MM.1S (cell line): ENCODE data around the gene OR2L5.

ENCODE experiments used
- DNase-seq: peaks from one replicate; pipeline ENCODE4 v3.0.0-alpha.2; 2015
- H2AFZ ChIP-seq: fragments of 300-600 bp; sonication (generic); 2 replicates; pipeline ENCODE4 v1.6.0; 2016; ENCODE audit warnings: antibody characterized with exemption, low read length
- H3F3A ChIP-seq: fragments of 300-600 bp; sonication (generic); 2 replicates; pipeline ENCODE4 v1.6.1; 2016; ENCODE audit warnings: mild to moderate bottlenecking, antibody characterized with exemption, low read length, moderate library complexity, mixed read lengths; ENCODE audit not compliant: insufficient read depth
- H3K27ac ChIP-seq: fragments of 300-600 bp; sonication (generic); 2 replicates; pipeline ENCODE4 v1.5.1; 2016; ENCODE audit warnings: mild to moderate bottlenecking, low read length
- H3K27me3 ChIP-seq: fragments of 300-600 bp; sonication (generic); replicated peaks from 2 replicates; pipeline ENCODE4 v1.6.0; 2016; ENCODE audit warnings: low read length; ENCODE audit not compliant: insufficient read depth
- H3K36me3 ChIP-seq: fragments of 300-600 bp; sonication (generic); replicated peaks from 2 replicates; pipeline ENCODE4 v1.6.1; 2016; ENCODE audit warnings: mild to moderate bottlenecking, low read length, mixed read lengths; ENCODE audit not compliant: insufficient read depth
- H3K4me1 ChIP-seq: fragments of 300-600 bp; sonication (generic); 2 replicates; pipeline ENCODE4 v1.6.1; 2016; ENCODE audit warnings: low read length, mixed read lengths
- H3K4me2 ChIP-seq: fragments of 300-600 bp; sonication (generic); 2 replicates; pipeline ENCODE4 v1.6.0; 2016; ENCODE audit warnings: low read depth, low read length
- H3K4me3 ChIP-seq: fragments of 300-600 bp; sonication (generic); 2 replicates; pipeline ENCODE4 v1.5.1; 2016; ENCODE audit warnings: low read length, mixed read lengths
- H3K79me2 ChIP-seq: fragments of 300-600 bp; sonication (generic); 2 replicates; pipeline ENCODE4 v1.6.1; 2016; ENCODE audit warnings: mixed run types, low read length, mixed read lengths
- H3K9ac ChIP-seq: fragments of 300-600 bp; sonication (generic); 2 replicates; pipeline ENCODE4 v1.6.1; 2016; ENCODE audit warnings: low read length, mixed read lengths
- H3K9me2 ChIP-seq: fragments of 300-600 bp; sonication (generic); replicated peaks from 2 replicates; pipeline ENCODE4 v1.6.1; 2016; ENCODE audit warnings: mild to moderate bottlenecking, low read length, mixed read lengths; ENCODE audit not compliant: insufficient read depth
- H3K9me3 ChIP-seq: fragments of 300-600 bp; sonication (generic); replicated peaks from 2 replicates; pipeline ENCODE4 v1.6.1; 2016; ENCODE audit warnings: mild to moderate bottlenecking, low read length, mixed read lengths; ENCODE audit not compliant: insufficient read depth
- H4K20me1 ChIP-seq: fragments of 300-600 bp; sonication (generic); 2 replicates; pipeline ENCODE4 v1.6.1; 2016; ENCODE audit warnings: mild to moderate bottlenecking, low read length, moderate library complexity, mixed read lengths; ENCODE audit not compliant: insufficient read depth
- EZH2 ChIP-seq: fragments of 300-600 bp; sonication (generic); optimal IDR thresholded peaks from 2 replicates; pipeline ENCODE3; 2017; ENCODE audit warnings: low read depth, mild to moderate bottlenecking, antibody characterized with exemption, low read length, mixed read lengths
- EZH2phosphoT487 ChIP-seq: fragments of 300-600 bp; sonication (generic); IDR thresholded peaks from 2 replicates; pipeline ENCODE4 v1.6.1; 2018; ENCODE audit warnings: antibody characterized with exemption, low read length
- TF ChIP-seq, protein P1 (sequence below): fragments of 300-600 bp; sonication (generic); IDR thresholded peaks from 2 replicates; pipeline ENCODE4 v1.5.1; 2016; ENCODE audit warnings: antibody characterized with exemption, low read length, mixed read lengths

Gene OR2L5

DNA sequence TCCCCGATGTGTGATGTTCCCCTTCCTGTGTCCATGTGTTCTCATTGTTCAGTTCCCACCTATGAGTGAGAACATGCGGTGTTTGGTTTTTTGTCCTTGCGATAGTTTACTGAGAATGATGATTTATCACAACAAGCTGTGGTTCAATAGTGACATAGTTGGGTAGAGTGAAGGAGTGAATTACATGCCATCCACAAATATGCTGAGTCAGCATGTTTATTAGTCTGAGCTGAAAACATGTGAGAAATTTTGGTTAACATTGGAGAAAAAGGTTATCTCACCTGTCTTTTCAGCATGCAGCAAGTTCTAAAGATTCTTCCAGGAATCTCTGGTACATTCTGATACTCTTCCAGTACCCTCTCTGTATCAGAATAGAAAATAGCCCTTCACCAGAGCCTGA is 52.1 kb downstream of the OR2L5 start:
- no peaks in the 10 kb centered on the region for H3K9me2 ChIP-seq
- H2AFZ ChIP-seq: no peak overlapping the region
- TF ChIP-seq, protein P1, sequence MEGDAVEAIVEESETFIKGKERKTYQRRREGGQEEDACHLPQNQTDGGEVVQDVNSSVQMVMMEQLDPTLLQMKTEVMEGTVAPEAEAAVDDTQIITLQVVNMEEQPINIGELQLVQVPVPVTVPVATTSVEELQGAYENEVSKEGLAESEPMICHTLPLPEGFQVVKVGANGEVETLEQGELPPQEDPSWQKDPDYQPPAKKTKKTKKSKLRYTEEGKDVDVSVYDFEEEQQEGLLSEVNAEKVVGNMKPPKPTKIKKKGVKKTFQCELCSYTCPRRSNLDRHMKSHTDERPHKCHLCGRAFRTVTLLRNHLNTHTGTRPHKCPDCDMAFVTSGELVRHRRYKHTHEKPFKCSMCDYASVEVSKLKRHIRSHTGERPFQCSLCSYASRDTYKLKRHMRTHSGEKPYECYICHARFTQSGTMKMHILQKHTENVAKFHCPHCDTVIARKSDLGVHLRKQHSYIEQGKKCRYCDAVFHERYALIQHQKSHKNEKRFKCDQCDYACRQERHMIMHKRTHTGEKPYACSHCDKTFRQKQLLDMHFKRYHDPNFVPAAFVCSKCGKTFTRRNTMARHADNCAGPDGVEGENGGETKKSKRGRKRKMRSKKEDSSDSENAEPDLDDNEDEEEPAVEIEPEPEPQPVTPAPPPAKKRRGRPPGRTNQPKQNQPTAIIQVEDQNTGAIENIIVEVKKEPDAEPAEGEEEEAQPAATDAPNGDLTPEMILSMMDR: no peak
- no peak for TF ChIP-seq EZH2
- TF ChIP-seq EZH2phosphoT487: no peak
- H3K27ac ChIP-seq: no peak overlapping the region
- H3F3A ChIP-seq: no peaks in the 10 kb centered on the region
- H3K79me2 ChIP-seq: no peaks in the 10 kb centered on the region
- no peak overlapping the region for H3K4me2 ChIP-seq
- no peaks in the 10 kb centered on the region for H3K4me1 ChIP-seq
- no peak overlapping the region for H3K9ac ChIP-seq
- no peak overlapping the region for H3K4me3 ChIP-seq
- no peaks in the 10 kb centered on the region for H3K9me3 ChIP-seq
- H3K36me3 ChIP-seq: no peaks in the 10 kb centered on the region
- H4K20me1 ChIP-seq: no peaks in the 10 kb centered on the region
- H3K27me3 ChIP-seq: no peaks in the 10 kb centered on the region
- no peak for DNase-seq
